ENCODE results near the gene COL26A1.

Gene COL26A1

DNA sequence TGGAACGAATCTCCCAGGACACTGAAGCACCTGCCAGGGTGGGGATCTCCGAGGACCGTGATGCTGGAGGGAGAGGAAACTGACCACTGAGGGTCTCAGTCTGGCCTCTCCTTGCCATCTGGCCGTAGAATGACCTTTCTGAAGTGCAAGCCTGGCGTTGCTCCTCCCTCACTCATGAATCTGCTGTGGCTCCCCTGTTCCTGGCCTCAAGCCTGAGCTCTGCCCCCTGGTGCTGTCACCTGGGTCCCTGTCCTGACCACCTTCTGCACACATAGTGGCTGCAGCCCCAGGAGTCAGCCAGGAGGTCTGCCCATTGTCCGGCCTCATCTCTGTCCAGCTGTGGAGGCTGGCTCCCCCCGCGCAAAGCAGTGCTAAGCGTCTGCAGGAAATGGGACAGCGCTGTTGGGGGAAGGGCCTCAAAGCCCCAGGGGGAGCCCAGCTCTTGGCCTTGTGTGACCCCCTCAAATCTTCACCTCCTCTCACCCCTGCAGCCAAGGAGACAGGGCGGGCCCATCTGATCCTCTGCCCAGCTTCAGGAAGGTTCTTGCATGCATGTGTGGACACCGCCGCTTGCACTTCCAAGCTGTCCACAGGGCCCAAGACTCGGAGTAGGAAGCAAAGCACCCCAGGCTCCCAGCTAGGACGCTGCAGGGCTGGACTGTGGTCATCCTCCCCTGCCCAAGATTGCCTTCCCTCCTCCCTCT, 200.7 kb downstream of the COL26A1 start:
- no peak for DNase-seq (ENCODE audit: low read depth in 2 of 2, low spot score in 1 of 2)

DNA sequence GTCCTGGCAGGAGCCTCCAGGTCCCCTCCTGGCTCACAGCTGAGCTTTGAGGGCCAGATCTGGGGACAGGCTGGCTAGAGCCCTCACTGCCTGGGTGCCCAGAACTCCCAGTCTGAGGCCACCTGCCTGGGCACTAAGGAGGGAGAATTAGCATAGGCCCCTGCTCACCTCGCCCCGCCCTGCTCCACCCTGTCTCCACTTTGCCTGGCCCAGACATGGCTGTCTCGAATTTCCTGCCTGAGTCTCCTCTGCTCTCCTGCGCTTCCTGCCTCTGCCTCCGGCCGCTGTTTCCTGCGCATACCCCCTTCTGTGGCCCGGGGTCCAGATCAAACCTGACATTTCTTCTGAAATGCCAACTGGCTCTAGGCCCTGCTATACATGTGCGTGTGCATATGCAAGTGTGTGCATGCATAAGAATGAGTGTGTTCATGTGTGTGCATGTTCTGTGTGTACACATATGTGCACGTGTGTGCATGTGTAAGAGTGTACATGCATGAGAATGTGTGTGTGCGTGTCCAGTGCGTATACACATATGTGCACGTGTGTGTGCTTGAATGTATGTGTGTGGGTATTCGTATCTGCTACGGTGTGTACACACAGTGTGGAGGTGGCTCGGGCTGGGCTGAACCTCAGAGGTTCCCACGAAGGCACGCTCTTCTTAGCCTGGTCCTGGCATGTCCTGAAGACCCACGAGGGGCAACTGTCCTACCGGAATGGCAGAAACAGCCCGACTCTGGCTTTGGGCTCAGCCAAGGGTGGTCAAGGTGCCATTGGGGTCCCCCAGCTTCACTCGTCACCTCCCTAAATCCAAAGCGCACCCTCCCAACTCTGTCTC, 201.5 kb downstream of the COL26A1 start:
- DNase-seq (ENCODE audit: low read depth in 2 of 2, low spot score in 1 of 2) = no peak

GRCh38 chr7:101564778-101565211, 202.1 kb downstream of the COL26A1 start:
- no peak for DNase-seq (ENCODE audit: low read depth in 2 of 2, low spot score in 1 of 2)

GRCh38 chr7:101565601-101566209, 203.0 kb downstream of the COL26A1 start:
- no peak for DNase-seq (ENCODE audit: low read depth in 2 of 2, low spot score in 1 of 2)

DNA sequence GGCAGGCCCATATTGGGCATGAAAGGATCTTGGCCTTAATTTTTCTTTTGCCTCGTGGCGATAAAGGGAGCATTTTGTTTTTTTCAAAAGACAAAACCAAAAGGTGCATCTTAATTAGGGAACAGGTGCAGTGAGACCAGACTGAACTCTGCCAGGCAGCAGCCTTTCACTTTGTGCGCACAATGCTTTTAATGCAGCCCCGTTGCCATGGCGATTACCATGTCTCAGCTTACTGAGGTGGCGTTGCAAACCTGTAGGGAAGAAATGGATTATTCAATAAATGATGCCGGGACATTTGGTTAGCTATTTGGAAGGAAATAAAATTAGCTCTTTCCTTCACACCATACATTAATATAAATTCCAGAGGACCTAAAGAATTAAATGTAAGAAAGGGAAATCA, 204.6 kb downstream of the COL26A1 start:
- no peak for DNase-seq (ENCODE audit: low read depth in 2 of 2, low spot score in 1 of 2)

DNA sequence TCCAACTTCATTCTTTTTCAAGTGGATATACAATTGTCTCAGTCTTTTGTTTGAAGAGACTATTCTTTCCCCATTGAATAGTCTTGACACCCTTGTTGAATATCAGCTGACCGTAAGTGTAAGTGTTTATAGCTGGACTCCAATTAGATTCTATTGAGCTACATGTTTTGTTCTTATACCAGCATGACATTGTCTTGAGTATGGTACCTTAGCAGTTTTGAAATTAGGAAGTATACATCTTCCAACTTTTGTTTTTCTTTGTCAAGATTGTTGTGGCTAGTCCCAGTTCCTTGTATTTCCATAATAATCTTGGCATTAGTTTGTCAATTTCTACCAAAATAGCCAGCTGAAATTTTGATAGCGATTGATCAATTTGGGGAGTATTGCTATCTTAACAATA, 209.5 kb downstream of the COL26A1 start:
- no peak for DNase-seq (ENCODE audit: low read depth in 2 of 2, low spot score in 1 of 2)

- DNase-seq (ENCODE audit: low read depth in 2 of 2, low spot score in 1 of 2) = no peak
Observed at GRCh38 chr7:101575168-101575567, 212.5 kb downstream of the COL26A1 start.

GRCh38 chr7:101575721-101576120, 213.0 kb downstream of the COL26A1 start:
- DNase-seq (ENCODE audit: low read depth in 2 of 2, low spot score in 1 of 2) = no peak

DNA sequence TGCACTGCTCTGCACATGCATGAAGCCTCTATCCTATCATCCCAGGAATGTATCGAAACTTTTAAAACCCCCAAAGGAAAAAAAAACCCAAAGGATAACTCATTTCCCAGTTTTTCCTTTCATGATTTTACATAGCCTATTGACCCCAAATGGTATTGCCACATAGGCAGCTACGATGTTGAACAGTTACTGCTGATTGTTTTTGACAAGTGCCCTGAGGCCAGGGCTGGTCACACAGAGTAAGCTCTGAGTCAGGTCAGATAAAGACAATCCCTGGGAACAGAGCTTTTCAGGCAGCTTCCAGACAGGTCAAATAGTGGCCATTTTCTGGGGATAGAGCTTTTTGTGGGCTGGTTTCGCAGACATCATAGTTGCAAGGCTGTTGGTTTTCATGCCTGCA, 214.3 kb downstream of the COL26A1 start:
- no peak for DNase-seq (ENCODE audit: low read depth in 2 of 2, low spot score in 1 of 2)

GRCh38 chr7:101578552-101578951, 215.9 kb downstream of the COL26A1 start:
- no peak for DNase-seq (ENCODE audit: low read depth in 2 of 2, low spot score in 1 of 2)

GRCh38 chr7:101580596-101580995, 217.9 kb downstream of the COL26A1 start:
- DNase-seq (ENCODE audit: low read depth in 2 of 2, low spot score in 1 of 2) = no peak

GRCh38 chr7:101581891-101582290, 219.2 kb downstream of the COL26A1 start:
- DNase-seq (ENCODE audit: low read depth in 2 of 2, low spot score in 1 of 2) = no peak

DNA sequence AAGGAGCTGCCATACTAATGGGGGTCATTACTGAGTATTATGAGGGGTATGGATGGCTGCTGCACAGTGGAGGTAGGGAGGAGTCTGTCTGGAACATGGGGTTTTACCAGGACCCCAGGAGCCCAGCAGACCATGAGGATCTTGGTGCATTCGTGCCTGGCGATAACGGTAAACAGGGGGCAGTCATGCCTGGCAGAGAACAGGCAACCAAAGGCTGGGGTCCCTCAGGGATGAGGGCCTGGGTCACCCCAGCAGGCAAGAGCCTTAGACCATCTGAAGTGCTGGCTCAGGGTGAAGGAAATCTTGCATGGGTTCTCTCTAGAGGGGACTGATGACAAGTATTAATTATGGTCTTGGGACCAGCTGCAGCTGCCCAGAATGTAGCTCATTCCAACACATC, 220.3 kb downstream of the COL26A1 start:
- DNase-seq (ENCODE audit: low read depth in 2 of 2, low spot score in 1 of 2) = no peak

GRCh38 chr7:101586078-101586905, 223.6 kb downstream of the COL26A1 start:
- DNase-seq (ENCODE audit: low read depth in 2 of 2, low spot score in 1 of 2) = no peak

GRCh38 chr7:101586906-101587677, 224.4 kb downstream of the COL26A1 start:
- no peak for DNase-seq (ENCODE audit: low read depth in 2 of 2, low spot score in 1 of 2)

GRCh38 chr7:101588131-101588935, 225.7 kb downstream of the COL26A1 start:
- DNase-seq (ENCODE audit: low read depth in 2 of 2, low spot score in 1 of 2) = no peak

GRCh38 chr7:101589052-101589451, 226.4 kb downstream of the COL26A1 start:
- DNase-seq (ENCODE audit: low read depth in 2 of 2, low spot score in 1 of 2) = no peak

DNA sequence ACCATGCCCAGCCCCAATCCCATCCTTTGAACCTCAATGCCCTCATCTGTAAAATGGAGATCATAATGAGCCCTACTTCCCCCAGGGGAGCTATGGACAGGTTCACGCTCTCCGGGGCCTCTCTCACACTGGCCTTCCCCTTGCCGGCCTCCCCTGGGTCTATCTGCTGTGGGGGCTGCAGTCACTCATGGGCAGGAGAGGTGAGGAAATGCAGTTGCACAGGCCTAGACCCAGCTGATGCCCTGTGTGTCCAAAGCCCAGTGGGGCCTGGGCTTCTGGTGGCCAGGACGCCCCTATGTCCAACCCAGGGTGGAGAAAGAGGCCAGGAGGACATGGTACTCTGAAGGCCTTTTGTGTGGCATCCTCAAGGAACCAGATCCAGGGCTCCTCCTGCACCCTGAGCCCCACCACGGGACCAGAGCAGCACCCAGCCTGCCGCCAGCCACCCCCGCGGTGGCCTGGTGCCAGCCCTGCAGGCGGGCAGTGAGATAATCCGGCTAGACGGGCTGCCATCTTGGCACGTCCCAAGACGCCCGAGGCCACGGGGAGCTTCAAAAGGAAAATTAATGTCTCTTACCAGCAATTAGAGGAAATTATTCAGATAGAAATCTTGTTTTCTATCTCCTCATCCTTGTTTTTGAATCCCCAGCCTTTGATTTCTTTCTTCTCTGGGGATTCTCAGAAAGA, 227.4 kb downstream of the COL26A1 start:
- no peak for DNase-seq (ENCODE audit: low read depth in 2 of 2, low spot score in 1 of 2)
